ENCODE measurements around the gene ZNF217.

- TF ChIP-seq CTCF (IDR thresholded peaks at IDR 0.05) (no peak), POLR2AphosphoS5 (IDR thresholded peaks at IDR 0.05; ENCODE audit: insufficient read depth in 1 of 2, low read depth in 1 of 2) (no peak), POLR2A (IDR thresholded peaks at IDR 0.05) (no peak)
These were observed 59.6 kb downstream of the ZNF217 start for GRCh38 chr20:53534037-53534436.

Measured in vagina (tissue), 2 donors.